GM10266 (cell line): ENCODE results near the gene CAMK4.

Source experiments
- DNase-seq: peaks from one replicate; pipeline ENCODE4 v3.0.0; 2012; ENCODE audit errors: extremely low spot score
- CTCF ChIP-seq: IDR thresholded peaks from 2 replicates; pipeline ENCODE4 v1.5.1; 2012; ENCODE audit warnings: mild to moderate bottlenecking, low read depth; ENCODE audit not compliant: control insufficient read depth, insufficient read depth; ENCODE audit errors: missing control alignments

The CAMK4 gene

GRCh38 chr5:111386832-111387162, 162.6 kb downstream of the CAMK4 start:
- DNase-seq, result no peak
- TF ChIP-seq CTCF, result no peak

GRCh38 chr5:111387361-111387760, 163.2 kb downstream of the CAMK4 start:
- no peak for DNase-seq
- no peak for TF ChIP-seq CTCF

DNA sequence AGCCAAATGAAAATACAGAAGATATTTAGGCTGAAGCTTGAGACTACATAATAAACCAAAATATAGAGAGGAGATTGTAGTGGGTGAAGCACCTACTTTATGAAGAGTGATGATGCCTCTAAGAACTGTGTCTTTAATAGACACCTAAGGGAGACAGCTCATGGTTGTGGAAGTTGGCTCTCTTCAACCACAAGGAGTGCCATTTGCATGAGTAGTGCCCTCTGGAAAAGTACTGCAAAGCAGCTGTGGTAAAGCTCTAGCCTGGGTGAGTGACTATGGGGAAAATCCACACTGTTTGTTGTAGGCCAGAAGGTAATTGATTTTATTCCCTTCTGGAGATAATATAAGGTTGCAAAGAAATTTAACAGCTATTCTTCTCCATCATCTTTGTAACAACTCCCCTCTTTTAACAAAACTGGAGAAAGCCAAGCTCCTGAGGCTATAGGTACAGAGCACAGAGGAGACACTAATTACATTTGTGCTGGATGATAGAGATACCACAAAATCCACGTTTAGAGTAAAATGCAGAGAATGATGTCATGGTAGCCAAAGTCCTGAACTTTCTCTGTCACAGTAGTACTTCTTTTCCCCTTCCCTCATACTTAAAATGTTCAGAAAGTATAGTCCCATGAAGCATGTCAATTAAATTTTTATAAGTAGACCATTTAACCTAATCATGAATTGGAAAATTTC, 165.4 kb downstream of the CAMK4 start:
- DNase-seq, result no peak
- TF ChIP-seq CTCF, result no peak

DNA sequence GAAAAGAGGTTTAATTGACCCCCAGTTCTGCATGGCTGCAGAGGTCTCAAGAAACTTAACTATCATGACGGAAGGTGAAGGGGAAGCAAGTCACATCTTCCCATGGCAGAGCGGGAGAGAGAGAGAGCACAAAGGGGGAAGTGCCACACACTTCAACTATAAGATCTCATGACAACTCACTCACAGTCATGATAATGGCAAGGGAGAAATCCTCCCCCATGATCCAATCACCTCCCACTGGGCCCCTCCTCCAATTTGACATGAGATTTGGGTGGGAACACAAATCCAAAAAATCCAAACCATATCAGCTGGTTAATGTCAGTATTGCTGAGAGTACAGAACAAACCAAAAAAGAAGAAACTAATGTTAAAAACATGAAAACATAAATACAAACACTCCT, 168.0 kb downstream of the CAMK4 start:
- TF ChIP-seq CTCF, result no peak
- DNase-seq, result no peak

- TF ChIP-seq CTCF, result no peak
- no peak for DNase-seq
These were observed 170.4 kb downstream of the CAMK4 start for GRCh38 chr5:111394586-111394985.

DNA sequence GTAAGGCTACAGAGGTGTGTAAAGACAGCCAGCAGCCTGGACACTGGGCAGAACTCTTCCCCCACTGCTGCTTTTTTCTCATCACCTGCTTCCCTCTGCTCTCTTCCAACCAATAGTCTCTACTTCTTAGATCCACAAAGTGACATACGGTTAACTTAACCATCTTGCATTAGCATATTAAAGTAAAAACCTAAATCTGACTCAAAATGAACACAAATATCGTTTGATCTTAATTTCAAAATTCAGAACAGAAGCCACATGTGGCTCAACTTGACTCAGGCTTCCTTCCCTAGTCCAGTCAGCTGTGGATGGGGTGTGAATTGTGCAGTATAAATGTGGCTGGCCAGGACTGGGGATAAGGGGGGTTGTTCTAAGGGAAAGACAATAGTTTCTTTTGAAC, 173.8 kb downstream of the CAMK4 start:
- no peak for DNase-seq
- TF ChIP-seq CTCF, result no peak

- no peak for TF ChIP-seq CTCF
- DNase-seq, result no peak
These were observed 174.9 kb downstream of the CAMK4 start for GRCh38 chr5:111399113-111399512.
